Spinal cord (tissue), 10 donors: Measurements from ENCODE around the gene SIX5. TPM values are rescaled to one million over a fixed set of nuclear protein-coding genes. Genes with fewer than 3 reads are reported as not detected.

Source experiments
- DNase-seq, 6 donors: peaks; one replicate each; pipeline versions ENCODE4 v3.0.0 to v3.0.0-alpha.2; 2013 to 2015; ENCODE audit warnings: low spot score in 6 of 6, low read depth in 4 of 6
- H3K27ac ChIP-seq: one replicate; pipeline ENCODE4 v1.5.1; 2013; ENCODE audit warnings: low read depth, low read length, control low read depth
- H3K27me3 ChIP-seq: one replicate; pipeline ENCODE4 v1.6.1; 2013; ENCODE audit warnings: low read length; ENCODE audit not compliant: control insufficient read depth, insufficient read depth
- H3K36me3 ChIP-seq: one replicate; pipeline ENCODE4 v1.6.1; 2013; ENCODE audit warnings: low read length; ENCODE audit not compliant: control insufficient read depth, insufficient read depth
- H3K4me1 ChIP-seq: one replicate; pipeline ENCODE4 v1.6.1; 2013; ENCODE audit warnings: low read length; ENCODE audit not compliant: control insufficient read depth, insufficient read depth
- H3K4me3 ChIP-seq: one replicate; pipeline ENCODE4 v1.5.1; 2013; ENCODE audit warnings: low read depth, low read length, control low read depth
- H3K9me3 ChIP-seq: one replicate; pipeline ENCODE4 v1.6.1; 2013; ENCODE audit warnings: low read length; ENCODE audit not compliant: control insufficient read depth, insufficient read depth
- WGBS: methylation state at CpG from one replicate; pipeline ENCODE4 v1.1.5; 2013; ENCODE audit warnings: missing lambda C conversion rate; ENCODE audit not compliant: insufficient coverage; 5-methylcytosine and 5-hydroxymethylcytosine counted together
- polyA plus RNA-seq, 2 donors: library from polyadenylated mRNA; unstranded; fragments of 120-200 nt; gene quantifications; one replicate each; pipeline ENCODE4 v1.2.1, GENCODE V29; 2013; ENCODE audit not compliant: insufficient read length in 2 of 2
- total RNA-seq, 2 donors: library from RNA; depleted of rRNA in 1 of 2; stranded (reverse); fragments of 120-200 nt in 1 of 2; fragments of >200 nt in 1 of 2; gene quantifications; one replicate each; pipeline versions ENCODE4 v1.2.3 to v1.2.4, GENCODE V29; 2013 to 2014
- donor health status: healthy.

Gene SIX5
- total and polyA plus RNA-seq, 4 donors = 4.1 to 20.2 (median 14.4) TPM

- 5% methylated on average over 24 of the region's 24 CpGs for WGBS
- Histone ChIP-seq H3K36me3 (peaks cover 23% of the 10 kb centered on the region), H3K4me1 (peaks cover 11% of the 10 kb centered on the region), H3K27ac (peak overlapping the region; percentile 95), H3K27me3 (no peaks in the 10 kb centered on the region), H3K4me3 (peak overlapping the region; percentile 85), H3K9me3 (no peaks in the 10 kb centered on the region)
- peak; percentile 2 to 57 (median 24) for DNase-seq
These were observed 52.5 kb downstream of the SIX5 start for GRCh38 chr19:45716359-45717130.

- Histone ChIP-seq H3K4me3 (no peak overlapping the region), H3K4me1 (peaks cover 11% of the 10 kb centered on the region), H3K27ac (no peak overlapping the region), H3K36me3 (peaks cover 30% of the 10 kb centered on the region), H3K9me3 (no peaks in the 10 kb centered on the region), H3K27me3 (no peaks in the 10 kb centered on the region)
- no peak for DNase-seq
- WGBS = 71% methylated on average over 1 of the region's 3 CpGs
These were observed 53.9 kb downstream of the SIX5 start for GRCh38 chr19:45715139-45715538.

Other genes starting within 250 kb of the SIX5 start
- 1 to 10 TPM; 3.9 to 5.8 TPM for gene OPA3, start 184.4 kb downstream of the SIX5 start, total RNA-seq
- 10 to 100 TPM in 1 of 2 donors, 1 to 10 TPM in 1; 9.3 to 11.0 TPM for gene OPA3, start 184.4 kb downstream of the SIX5 start, polyA plus RNA-seq
- 1 to 10 TPM in 1 of 2 donors, under 1 TPM in 1; 0.30 to 1.2 TPM for gene GPR4, start 167.0 kb downstream of the SIX5 start, total RNA-seq
- 1 to 10 TPM; 1.7 to 3.1 TPM for gene GPR4, start 167.0 kb downstream of the SIX5 start, polyA plus RNA-seq
- 10 to 100 TPM; 37.6 to 92.6 TPM for gene EML2, start 129.9 kb downstream of the SIX5 start, total RNA-seq
- gene EML2, start 129.9 kb downstream of the SIX5 start, polyA plus RNA-seq = 100 to 1,000 TPM; 107 to 135 TPM
- gene GIPR, start 101.0 kb downstream of the SIX5 start, total RNA-seq = under 1 TPM; 0.30 to 0.55 TPM
- 1 to 10 TPM; 1.4 to 1.9 TPM for gene GIPR, start 101.0 kb downstream of the SIX5 start, polyA plus RNA-seq
- gene SNRPD2, start 77.3 kb downstream of the SIX5 start, total RNA-seq = 100 to 1,000 TPM; 170 to 393 TPM
- 100 to 1,000 TPM; 251 to 270 TPM for gene SNRPD2, start 77.3 kb downstream of the SIX5 start, polyA plus RNA-seq
- 1 to 10 TPM; 4.3 to 5.2 TPM for gene QPCTL, start 76.6 kb downstream of the SIX5 start, total RNA-seq
- gene QPCTL, start 76.6 kb downstream of the SIX5 start, polyA plus RNA-seq = 10 to 100 TPM; 11.6 to 16.8 TPM
- gene FBXO46, start 38.4 kb downstream of the SIX5 start, total RNA-seq = 10 to 100 TPM in 1 of 2 donors, 1 to 10 TPM in 1; 3.5 to 11.0 TPM
- 10 to 100 TPM; 11.4 to 13.6 TPM for gene FBXO46, start 38.4 kb downstream of the SIX5 start, polyA plus RNA-seq
- not detected for gene MEIOSIN, start 35.8 kb downstream of the SIX5 start, total RNA-seq
- gene MEIOSIN, start 35.8 kb downstream of the SIX5 start, polyA plus RNA-seq = not detected
- 10 to 100 TPM; 16.5 to 35.4 TPM for gene DMPK, start 13.2 kb upstream of the SIX5 start, total RNA-seq
- 100 to 1,000 TPM; 113 to 155 TPM for gene DMPK, start 13.2 kb upstream of the SIX5 start, polyA plus RNA-seq
- 10 to 100 TPM; 27.0 to 42.7 TPM for gene DMWD, start 23.6 kb upstream of the SIX5 start, total RNA-seq
- gene DMWD, start 23.6 kb upstream of the SIX5 start, polyA plus RNA-seq = 100 to 1,000 TPM in 1 of 2 donors, 10 to 100 TPM in 1; 82.9 to 101 TPM
- gene RSPH6A, start 46.1 kb upstream of the SIX5 start, total RNA-seq = under 1 TPM in 1 of 2 donors, not detected in 1; 0.11 TPM
- gene RSPH6A, start 46.1 kb upstream of the SIX5 start, polyA plus RNA-seq = under 1 TPM in 1 of 2 donors, not detected in 1; 0.09 TPM
- gene SYMPK, start 93.9 kb upstream of the SIX5 start, total RNA-seq = 10 to 100 TPM; 23.2 to 39.6 TPM
- 10 to 100 TPM; 51.4 to 63.9 TPM for gene SYMPK, start 93.9 kb upstream of the SIX5 start, polyA plus RNA-seq
- gene FOXA3, start 95.1 kb upstream of the SIX5 start, total RNA-seq = not detected
- gene FOXA3, start 95.1 kb upstream of the SIX5 start, polyA plus RNA-seq = not detected
- gene IRF2BP1, start 116.9 kb upstream of the SIX5 start, total RNA-seq = 10 to 100 TPM; 18.7 to 28.1 TPM
- gene IRF2BP1, start 116.9 kb upstream of the SIX5 start, polyA plus RNA-seq = 10 to 100 TPM; 32.1 to 34.0 TPM
- 1 to 10 TPM; 1.3 to 2.5 TPM for gene MYPOP, start 133.4 kb upstream of the SIX5 start, total RNA-seq
- gene MYPOP, start 133.4 kb upstream of the SIX5 start, polyA plus RNA-seq = 10 to 100 TPM; 10.9 to 13.6 TPM
- gene NANOS2, start 145.5 kb upstream of the SIX5 start, total RNA-seq = under 1 TPM in 1 of 2 donors, not detected in 1; 0.11 TPM
- under 1 TPM; 0.15 to 0.21 TPM for gene NANOS2, start 145.5 kb upstream of the SIX5 start, polyA plus RNA-seq
- gene NOVA2, start 204.6 kb upstream of the SIX5 start, total RNA-seq = 1 to 10 TPM; 5.4 to 5.7 TPM
- gene NOVA2, start 204.6 kb upstream of the SIX5 start, polyA plus RNA-seq = 10 to 100 TPM; 49.3 to 52.4 TPM
- 10 to 100 TPM in 1 of 2 donors, 1 to 10 TPM in 1; 9.4 to 13.7 TPM for gene CCDC61, start 226.2 kb upstream of the SIX5 start, total RNA-seq
- gene CCDC61, start 226.2 kb upstream of the SIX5 start, polyA plus RNA-seq = 10 to 100 TPM; 15.7 to 21.3 TPM